Measurements from ENCODE around the gene CCM2. TPM values are rescaled to one million over a fixed set of nuclear protein-coding genes. Genes with fewer than 3 reads are reported as not detected.
"Not testable (repeated sequence)": the region's sequence is repeated elsewhere in the genome, so short reads cannot be mapped to it uniquely, and the experiment has no call there.

CCM2 gene
- total RNA-seq, 2 experiments from 2014 or later: 58.9 to 89.1 TPM

DNA sequence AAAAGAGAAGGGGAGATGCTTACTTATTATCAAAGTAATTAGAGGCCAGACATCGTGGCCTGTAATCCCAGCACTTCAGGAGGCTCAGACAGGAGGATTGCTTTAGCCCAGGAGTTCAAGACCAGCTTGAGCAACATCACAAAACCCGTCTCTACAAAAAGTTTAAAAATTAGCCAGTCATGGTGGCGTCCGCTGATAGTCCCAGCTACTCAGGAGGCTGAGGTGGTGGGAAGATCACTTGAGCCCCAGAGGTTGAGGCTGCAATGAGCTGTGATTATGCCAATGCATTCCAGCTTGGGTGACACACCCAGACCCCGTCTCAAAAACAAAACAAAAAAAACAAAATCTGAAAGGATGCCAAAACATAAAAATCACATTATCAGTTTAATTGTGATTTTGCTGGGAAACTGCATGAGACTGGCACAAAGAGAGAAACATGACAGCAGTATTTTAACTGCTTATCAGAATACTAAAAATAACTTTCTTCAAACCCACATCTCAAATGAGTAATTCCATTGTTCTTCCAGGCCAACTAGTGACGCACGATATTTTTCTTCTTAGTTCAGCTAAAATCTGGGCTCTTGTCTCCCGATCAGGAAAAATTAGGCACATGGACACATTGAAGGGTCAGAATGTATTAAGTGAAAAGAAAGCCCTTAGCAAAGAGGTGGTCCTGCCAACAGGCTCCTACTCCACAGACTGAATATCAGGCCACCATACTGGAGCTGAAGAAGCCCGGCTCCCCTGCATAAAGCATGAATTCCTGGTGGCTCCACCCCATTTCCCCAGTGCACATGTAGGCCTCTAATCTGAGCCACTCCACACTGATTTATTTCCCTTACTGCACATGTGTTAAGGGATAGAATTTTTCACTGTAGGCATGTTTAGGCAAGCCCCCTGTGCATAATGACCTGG lies 9.6 kb upstream of the CCM2 start:
- Histone ChIP-seq H2AFZ (ENCODE audit: low read length) (no peak overlapping the region), H3K4me2 (ENCODE audit: low read length) (no peak overlapping the region), H3K27ac (ENCODE audit: low read depth, low read length, poor library complexity, severe bottlenecking) (no peak overlapping the region), H3K4me3 (ENCODE audit: low read depth, low read length, poor library complexity, severe bottlenecking) (no peak overlapping the region), H3K9me2 (ENCODE audit: insufficient read depth, low read length) (no peaks in the 10 kb centered on the region), H3K9me3 (ENCODE audit: low read length) (peaks cover 10% of the 10 kb centered on the region; the same call in 1 of the 2 replicates), H3K4me1 (ENCODE audit: insufficient read depth, low read length, poor library complexity, severe bottlenecking) (peaks cover 40% of the 10 kb centered on the region), H4K20me1 (ENCODE audit: insufficient read depth, low read length) (peaks cover 7% of the 10 kb centered on the region; the same call in 1 of the 2 replicates), H3K79me2 (ENCODE audit: insufficient read depth, low read depth, low read length) (peaks cover 24% of the 10 kb centered on the region), H3K36me3 (ENCODE audit: insufficient read depth, low read length) (peaks cover 18% of the 10 kb centered on the region)
- ChIA-PET CTCF (ENCODE audit: unreplicated experiment) (interaction anchor here (0.5 kb wide), 1 partner anchor 143 kb away, joined by 3 read pairs; no protein-coding TSS in a partner anchor), POLR2A (interaction anchor here (1.1 to 15.1 kb wide), 2 partner anchors 10 kb away, joined by 4 to 206 read pairs; partner anchors contain the start of gene CCM2)
- TF ChIP-seq, protein P1, sequence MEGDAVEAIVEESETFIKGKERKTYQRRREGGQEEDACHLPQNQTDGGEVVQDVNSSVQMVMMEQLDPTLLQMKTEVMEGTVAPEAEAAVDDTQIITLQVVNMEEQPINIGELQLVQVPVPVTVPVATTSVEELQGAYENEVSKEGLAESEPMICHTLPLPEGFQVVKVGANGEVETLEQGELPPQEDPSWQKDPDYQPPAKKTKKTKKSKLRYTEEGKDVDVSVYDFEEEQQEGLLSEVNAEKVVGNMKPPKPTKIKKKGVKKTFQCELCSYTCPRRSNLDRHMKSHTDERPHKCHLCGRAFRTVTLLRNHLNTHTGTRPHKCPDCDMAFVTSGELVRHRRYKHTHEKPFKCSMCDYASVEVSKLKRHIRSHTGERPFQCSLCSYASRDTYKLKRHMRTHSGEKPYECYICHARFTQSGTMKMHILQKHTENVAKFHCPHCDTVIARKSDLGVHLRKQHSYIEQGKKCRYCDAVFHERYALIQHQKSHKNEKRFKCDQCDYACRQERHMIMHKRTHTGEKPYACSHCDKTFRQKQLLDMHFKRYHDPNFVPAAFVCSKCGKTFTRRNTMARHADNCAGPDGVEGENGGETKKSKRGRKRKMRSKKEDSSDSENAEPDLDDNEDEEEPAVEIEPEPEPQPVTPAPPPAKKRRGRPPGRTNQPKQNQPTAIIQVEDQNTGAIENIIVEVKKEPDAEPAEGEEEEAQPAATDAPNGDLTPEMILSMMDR (conservative IDR thresholded peaks at IDR 0.05; ENCODE audit: low read length): no peak
- TF ChIP-seq EZH2phosphoT487 (IDR thresholded peaks at IDR 0.05; ENCODE audit: borderline replicate concordance, low read depth, low read length): no peak
- DNase-seq (ENCODE audit: low spot score): no peak
- no TSS peak for BruUV-seq (replicated peaks)
- intact Hi-C loops (cut with micrococcal nuclease; ENCODE audit: unreplicated experiment): no loop called here

DNA sequence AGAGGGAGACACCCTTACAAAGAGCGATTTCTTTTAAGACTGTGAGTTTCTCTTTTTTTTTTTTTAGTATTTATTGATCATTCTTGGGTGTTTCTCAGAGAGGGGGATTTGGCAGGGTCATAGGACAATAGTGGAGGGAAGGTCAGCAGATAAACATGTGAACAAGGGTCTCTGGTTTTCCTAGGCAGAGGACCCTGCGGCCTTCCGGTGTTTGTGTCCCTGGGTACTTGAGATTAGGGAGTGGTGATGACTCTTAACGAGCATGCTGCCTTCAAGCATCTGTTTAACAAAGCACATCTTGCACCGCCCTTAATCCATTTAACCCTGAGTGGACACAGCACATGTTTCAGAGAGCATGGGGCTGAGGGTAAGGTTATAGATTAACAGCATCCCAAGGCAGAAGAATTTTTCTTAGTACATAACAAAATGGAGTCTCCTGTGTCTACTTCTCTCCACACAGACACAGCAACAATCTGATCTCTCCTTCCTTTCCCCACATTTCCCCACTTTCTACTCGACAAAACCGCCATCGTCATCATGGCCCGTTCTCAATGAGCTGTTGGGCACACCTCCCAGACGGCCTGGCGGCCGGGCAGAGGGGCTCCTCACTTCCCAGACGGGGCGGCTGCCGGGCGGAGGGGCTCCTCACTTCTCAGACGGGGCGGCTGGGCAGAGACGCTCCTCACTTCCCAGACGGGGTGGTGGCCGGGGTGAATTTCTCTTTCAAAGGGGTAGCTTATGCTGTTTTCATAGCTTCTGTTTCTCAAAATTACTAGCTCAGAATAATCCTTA lies 7.8 kb upstream of the CCM2 start:
- CTCF ChIA-PET (ENCODE audit: unreplicated experiment); intact Hi-C loops (cut with micrococcal nuclease; ENCODE audit: unreplicated experiment); H3K27ac ChIP-seq (ENCODE audit: low read depth, low read length, poor library complexity, severe bottlenecking); H3K9me3 ChIP-seq (ENCODE audit: low read length); H3K4me3 ChIP-seq (ENCODE audit: low read depth, low read length, poor library complexity, severe bottlenecking); H4K20me1 ChIP-seq (ENCODE audit: insufficient read depth, low read length); H3K79me2 ChIP-seq (ENCODE audit: insufficient read depth, low read depth, low read length); BruUV-seq (replicated peaks); H3K36me3 ChIP-seq (ENCODE audit: insufficient read depth, low read length); H3K4me2 ChIP-seq (ENCODE audit: low read length); DNase-seq (ENCODE audit: low spot score); H3K9me2 ChIP-seq (ENCODE audit: insufficient read depth, low read length); H2AFZ ChIP-seq (ENCODE audit: low read length): not testable (repeated sequence)
- POLR2A ChIA-PET: interaction anchor here (0.5 to 15.1 kb wide), 3 partner anchors 8 to 109 kb away, joined by 3 to 206 read pairs (median 3); partner anchors contain the start of gene CCM2
- peaks cover 53% of the 10 kb centered on the region for H3K4me1 ChIP-seq (ENCODE audit: insufficient read depth, low read length, poor library complexity, severe bottlenecking)
